WTC11 (cell line): Measurements from ENCODE around the gene TBC1D21. TPM values are rescaled to one million over a fixed set of nuclear protein-coding genes. Genes with fewer than 3 reads are reported as not detected.

Source experiments
- ATAC-seq: fragments of 200-7000 bp; cut with Tn5 transposase; 2 replicates; pipeline ENCODE4 v1.10.0; 2021; ENCODE audit warnings: mild to moderate bottlenecking, moderate library complexity
- CTCF ChIA-PET: fragments of 300-600 bp; sonication (Branson Sonifier 250); formaldehyde crosslinking; loops from one replicate; lab custom pipeline; 2021; ENCODE audit warnings: antibody characterized with exemption; lab: Charles Lee
- POLR2A ChIA-PET: fragments of 350-600 bp; sonication (Branson Sonifier 250); formaldehyde crosslinking; loops from one replicate; lab custom pipeline; 2021; ENCODE audit warnings: antibody characterized with exemption; lab: Charles Lee
- DNase-seq: peaks from one replicate; pipeline ENCODE4 v3.0.0; 2021; ENCODE audit warnings: low spot score
- H3K27ac Mint-ChIP-seq: 2 replicates; pipeline ENCODE4 v1.8.0; 2021; ENCODE audit warnings: mixed read lengths
- H3K27me3 Mint-ChIP-seq: 2 replicates; pipeline ENCODE4 v1.8.0; 2021; ENCODE audit warnings: low read depth, mild to moderate bottlenecking, moderate library complexity, mixed read lengths
- H3K36me3 Mint-ChIP-seq: 2 replicates; pipeline ENCODE4 v1.8.0; 2021; ENCODE audit warnings: mixed read lengths
- H3K4me1 Mint-ChIP-seq: 2 replicates; pipeline ENCODE4 v1.8.0; 2022; ENCODE audit warnings: mixed read lengths
- H3K4me3 Mint-ChIP-seq: 2 replicates; pipeline ENCODE4 v1.8.0; 2021; ENCODE audit warnings: mild to moderate bottlenecking, moderate library complexity, mixed read lengths
- H3K9me3 Mint-ChIP-seq: 2 replicates; pipeline ENCODE4 v1.8.0; 2021; ENCODE audit warnings: mixed read lengths
- AR ChIP-seq: fragments of 250-450 bp; sonication (Bioruptor Pico); IDR thresholded peaks from 2 replicates; pipeline ENCODE4 v1.9.0; 2021; ENCODE audit warnings: mild to moderate bottlenecking
- CBFB ChIP-seq: sonication (generic); formaldehyde crosslinking; IDR thresholded peaks from 2 replicates; pipeline ENCODE4 v1.8.1; 2022; ENCODE audit warnings: mild to moderate bottlenecking, low read depth, missing genetic modification reagents
- CDX4 ChIP-seq: fragments of 250-450 bp; sonication (Bioruptor Pico); IDR thresholded peaks from 2 replicates; pipeline ENCODE4 v1.9.0; 2021; ENCODE audit warnings: moderate library complexity, mild to moderate bottlenecking, inconsistent platforms, borderline replicate concordance
- CREB1 ChIP-seq: sonication (generic); formaldehyde crosslinking; IDR thresholded peaks from 2 replicates; pipeline ENCODE4 v1.8.0; 2023; ENCODE audit warnings: mild to moderate bottlenecking, missing genetic modification reagents
- E2F5 ChIP-seq: sonication (generic); formaldehyde crosslinking; IDR thresholded peaks from 2 replicates; pipeline ENCODE4 v1.8.1; 2022; ENCODE audit warnings: mild to moderate bottlenecking, moderate library complexity, missing genetic modification reagents
- FOXJ3 ChIP-seq: sonication (generic); formaldehyde crosslinking; IDR thresholded peaks from 2 replicates; pipeline ENCODE4 v1.9.0; 2021; ENCODE audit warnings: missing genetic modification reagents, mild to moderate bottlenecking, borderline replicate concordance
- GRHL2 ChIP-seq: fragments of 250-450 bp; sonication (Bioruptor Pico); IDR thresholded peaks from 2 replicates; pipeline ENCODE4 v1.8.0; 2022; ENCODE audit warnings: mild to moderate bottlenecking, moderate library complexity; ENCODE audit not compliant: insufficient replicate concordance, severe bottlenecking
- IRF1 ChIP-seq: sonication (generic); formaldehyde crosslinking; IDR thresholded peaks from 2 replicates; pipeline ENCODE4 v1.8.0; 2023; ENCODE audit warnings: missing genetic modification reagents
- IRF2 ChIP-seq: sonication (generic); formaldehyde crosslinking; IDR thresholded peaks from 2 replicates; pipeline ENCODE4 v1.8.0; 2022; ENCODE audit warnings: low read depth, missing genetic modification reagents, borderline replicate concordance
- JAZF1 ChIP-seq: fragments of 250-450 bp; sonication (Bioruptor Pico); IDR thresholded peaks from 2 replicates; pipeline ENCODE4 v1.9.0; 2021; ENCODE audit warnings: moderate library complexity, mild to moderate bottlenecking, inconsistent platforms
- MXD4 ChIP-seq: fragments of 250-450 bp; sonication (Bioruptor Pico); IDR thresholded peaks from 2 replicates; pipeline ENCODE4 v1.8.0; 2021; ENCODE audit warnings: mild to moderate bottlenecking, moderate library complexity, borderline replicate concordance
- NFE2L1 ChIP-seq: sonication (generic); formaldehyde crosslinking; IDR thresholded peaks from 2 replicates; pipeline ENCODE4 v1.8.1; 2023; ENCODE audit warnings: missing genetic modification reagents
- PREB ChIP-seq: sonication (generic); formaldehyde crosslinking; IDR thresholded peaks from 2 replicates; pipeline ENCODE4 v1.8.1; 2022; ENCODE audit warnings: mild to moderate bottlenecking, missing genetic modification reagents, moderate library complexity, borderline replicate concordance
- RELA ChIP-seq: sonication (generic); formaldehyde crosslinking; IDR thresholded peaks from 2 replicates; pipeline ENCODE4 v1.8.1; 2022; ENCODE audit warnings: missing genetic modification reagents, mild to moderate bottlenecking, borderline replicate concordance
- SMAD4 ChIP-seq: sonication (generic); formaldehyde crosslinking; IDR thresholded peaks from 2 replicates; pipeline ENCODE4 v1.8.0; 2022; ENCODE audit warnings: mild to moderate bottlenecking, missing genetic modification reagents
- SOX15 ChIP-seq: fragments of 250-450 bp; sonication (Bioruptor Pico); IDR thresholded peaks from 2 replicates; pipeline ENCODE4 v1.9.0; 2021; ENCODE audit warnings: mild to moderate bottlenecking
- TP53 ChIP-seq: sonication (generic); formaldehyde crosslinking; IDR thresholded peaks from 2 replicates; pipeline ENCODE4 v1.8.1; 2023; ENCODE audit warnings: mild to moderate bottlenecking, missing genetic modification reagents
- ZNF138 ChIP-seq: sonication (generic); formaldehyde crosslinking; conservative IDR thresholded peaks from 2 replicates; pipeline ENCODE4 v1.8.1; 2022; ENCODE audit warnings: mild to moderate bottlenecking, moderate library complexity, missing genetic modification reagents
- ZNF281 ChIP-seq: sonication (generic); formaldehyde crosslinking; IDR thresholded peaks from 2 replicates; pipeline ENCODE4 v1.8.0; 2023; ENCODE audit warnings: mild to moderate bottlenecking, missing genetic modification reagents
- ZNF396 ChIP-seq: fragments of 250-450 bp; sonication (Bioruptor Pico); IDR thresholded peaks from 2 replicates; pipeline ENCODE4 v1.8.0; 2021; ENCODE audit warnings: mild to moderate bottlenecking, moderate library complexity, borderline replicate concordance
- ZNF512 ChIP-seq: sonication (generic); formaldehyde crosslinking; IDR thresholded peaks from 2 replicates; pipeline ENCODE4 v1.8.1; 2022; ENCODE audit warnings: missing genetic modification reagents, borderline replicate concordance
- total RNA-seq: library from RNA; stranded (reverse); gene quantifications from 3 replicates; pipeline ENCODE4 v1.2.3, GENCODE V29; 2021

Gene TBC1D21
- total RNA-seq, 1 experiment from 2014 or later: not detected

- Mint-ChIP-seq H3K36me3 (0 out of 2 replicates have a peak, but pooled peaks cover 3% of the 10 kb centered on the region), H3K27ac (no peak overlapping the region), H3K27me3 (peaks cover 4% of the 10 kb centered on the region; the same call in 1 of the 2 replicates), H3K4me1 (peaks cover 12% of the 10 kb centered on the region), H3K4me3 (no peak overlapping the region), H3K9me3 (peaks cover 13% of the 10 kb centered on the region)
- ChIA-PET CTCF (interaction anchor here (0.6 to 3.4 kb wide), 3 partner anchors 19 to 31 kb away, joined by 3 to 23 read pairs (median 15); partner anchors contain the start of gene TBC1D21), POLR2A (no interaction called here)
- no peak for DNase-seq
- no peak for ATAC-seq
- no peak for TF ChIP-seq IRF2 (CRISPR knock-in tag)
- no peak for TF ChIP-seq E2F5 (CRISPR knock-in tag)
- no peak for TF ChIP-seq ZNF138
- no peak for TF ChIP-seq ZNF512 (CRISPR knock-in tag)
- TF ChIP-seq MXD4 (CRISPR knock-in tag): no peak
- TF ChIP-seq CBFB (CRISPR knock-in tag): no peak
Measured at GRCh38 chr15:73892446-73893226, 19.3 kb downstream of the TBC1D21 start.

- ChIA-PET CTCF (interaction anchor here (0.8 to 5.3 kb wide), 11 partner anchors 13 to 190 kb away, joined by 3 to 43 read pairs (median 7); partner anchors contain the start of genes LOXL1 and TBC1D21), POLR2A (interaction anchor here (0.7 kb wide), 1 partner anchor 29 kb away, joined by 3 read pairs; no protein-coding TSS in a partner anchor)
- Mint-ChIP-seq H3K4me3 (no peak overlapping the region), H3K36me3 (0 out of 2 replicates have a peak, but pooled peaks cover 3% of the 10 kb centered on the region), H3K27me3 (peaks cover 4% of the 10 kb centered on the region; the same call in 1 of the 2 replicates), H3K4me1 (peaks cover 12% of the 10 kb centered on the region), H3K9me3 (peaks cover 13% of the 10 kb centered on the region), H3K27ac (no peak overlapping the region)
- no peak for ATAC-seq
- DNase-seq: no peak
- no peak for TF ChIP-seq FOXJ3 (CRISPR knock-in tag)
- no peak for TF ChIP-seq ZNF281
- no peak for TF ChIP-seq SOX15 (CRISPR knock-in tag)
- no peak for TF ChIP-seq PREB
- TF ChIP-seq AR (CRISPR knock-in tag): no peak
- no peak for TF ChIP-seq CDX4 (CRISPR knock-in tag)
- TF ChIP-seq CREB1: no peak
- no peak for TF ChIP-seq RELA
- no peak for TF ChIP-seq IRF1 (CRISPR knock-in tag)
- TF ChIP-seq JAZF1: no peak
- no peak for TF ChIP-seq CBFB (CRISPR knock-in tag)
- TF ChIP-seq GRHL2 (CRISPR knock-in tag): no peak
- TF ChIP-seq TP53 (CRISPR knock-in tag): no peak
- no peak for TF ChIP-seq ZNF138
- TF ChIP-seq NFE2L1 (CRISPR knock-in tag): no peak
- no peak for TF ChIP-seq ZNF396
- TF ChIP-seq SMAD4 (CRISPR knock-in tag): no peak
Measured at GRCh38 chr15:73894133-73894814, 20.9 kb downstream of the TBC1D21 start.
